Measurements from ENCODE around the gene BEST2.

Gene BEST2

DNA sequence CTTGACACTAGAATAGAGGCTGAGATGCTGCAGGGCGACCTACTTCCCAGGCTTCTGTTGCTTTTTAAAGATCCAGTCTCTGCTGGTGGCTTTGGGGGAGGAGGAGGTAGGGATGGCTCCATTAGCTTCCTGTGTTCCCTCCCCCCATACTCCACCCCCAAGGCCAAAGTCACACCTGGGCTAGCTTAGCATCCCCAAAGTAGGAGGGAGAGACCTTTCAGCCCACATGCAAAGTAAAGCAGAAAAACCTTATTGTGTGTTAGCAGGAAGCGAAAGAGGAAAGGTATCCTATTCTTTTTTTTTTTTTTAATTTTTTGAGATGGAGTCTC is 24.6 kb upstream of the BEST2 start:
- no peaks in the 10 kb centered on the region; the same call in 1 of the 2 replicates for H4K20me1 ChIP-seq (ENCODE audit: insufficient read depth)
- H2AFZ ChIP-seq (ENCODE audit: low read depth) = no peak overlapping the region
- no peak overlapping the region for H3K4me3 ChIP-seq (IDR thresholded peaks at IDR 0.05; ENCODE audit: insufficient read depth, low read depth, low read length)
- peaks cover 36% of the 10 kb centered on the region for H3K79me2 ChIP-seq (ENCODE audit: insufficient read depth, low read depth)
- no peak overlapping the region for H3K4me2 ChIP-seq
- H3K27ac ChIP-seq = no peak overlapping the region
- H3K36me3 ChIP-seq (ENCODE audit: insufficient read depth) = no peaks in the 10 kb centered on the region; the same call in 1 of the 2 replicates
- no peak overlapping the region for H3K9ac ChIP-seq
- peaks cover 4% of the 10 kb centered on the region for H3K4me1 ChIP-seq (ENCODE audit: low read depth, poor library complexity, severe bottlenecking)
- TF ChIP-seq, protein P1, sequence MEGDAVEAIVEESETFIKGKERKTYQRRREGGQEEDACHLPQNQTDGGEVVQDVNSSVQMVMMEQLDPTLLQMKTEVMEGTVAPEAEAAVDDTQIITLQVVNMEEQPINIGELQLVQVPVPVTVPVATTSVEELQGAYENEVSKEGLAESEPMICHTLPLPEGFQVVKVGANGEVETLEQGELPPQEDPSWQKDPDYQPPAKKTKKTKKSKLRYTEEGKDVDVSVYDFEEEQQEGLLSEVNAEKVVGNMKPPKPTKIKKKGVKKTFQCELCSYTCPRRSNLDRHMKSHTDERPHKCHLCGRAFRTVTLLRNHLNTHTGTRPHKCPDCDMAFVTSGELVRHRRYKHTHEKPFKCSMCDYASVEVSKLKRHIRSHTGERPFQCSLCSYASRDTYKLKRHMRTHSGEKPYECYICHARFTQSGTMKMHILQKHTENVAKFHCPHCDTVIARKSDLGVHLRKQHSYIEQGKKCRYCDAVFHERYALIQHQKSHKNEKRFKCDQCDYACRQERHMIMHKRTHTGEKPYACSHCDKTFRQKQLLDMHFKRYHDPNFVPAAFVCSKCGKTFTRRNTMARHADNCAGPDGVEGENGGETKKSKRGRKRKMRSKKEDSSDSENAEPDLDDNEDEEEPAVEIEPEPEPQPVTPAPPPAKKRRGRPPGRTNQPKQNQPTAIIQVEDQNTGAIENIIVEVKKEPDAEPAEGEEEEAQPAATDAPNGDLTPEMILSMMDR (conservative IDR thresholded peaks at IDR 0.05; ENCODE audit: low read depth, low read length) = no peak
- H3K27me3 ChIP-seq (ENCODE audit: insufficient read depth, low read depth) = no peaks in the 10 kb centered on the region

DNA sequence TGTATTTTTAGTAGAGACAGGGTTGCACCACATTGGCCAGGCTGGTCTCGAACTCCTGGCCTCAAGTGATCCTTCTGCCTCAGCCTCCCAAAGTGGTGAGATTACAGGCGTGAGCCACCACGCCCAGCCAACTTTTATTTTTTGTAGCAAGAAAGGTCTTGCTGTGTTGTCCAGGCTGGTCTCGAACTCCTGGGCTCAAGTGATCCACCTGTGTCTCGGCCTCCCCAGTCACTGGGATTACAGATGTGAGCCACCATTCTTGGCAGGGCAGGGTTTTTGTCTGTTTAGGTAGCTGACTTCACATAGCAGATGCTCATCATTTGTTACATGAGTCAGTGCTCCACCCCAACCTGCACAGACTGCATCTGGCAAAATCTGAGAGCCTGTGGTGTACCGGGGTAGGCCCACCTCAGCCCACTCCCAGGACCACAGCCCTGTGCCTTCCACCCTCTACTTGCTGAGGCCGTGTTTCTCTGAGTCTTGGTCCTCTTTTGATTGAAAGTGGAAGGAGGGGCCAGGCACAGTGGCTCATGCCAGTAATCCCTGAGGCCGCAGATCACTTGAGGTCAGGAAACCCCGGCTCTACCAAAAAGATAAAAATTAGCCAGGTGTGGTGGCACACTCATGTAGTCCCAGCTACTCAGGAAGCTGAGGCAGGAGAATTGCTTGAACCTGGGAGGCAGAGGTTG is 23.7 kb upstream of the BEST2 start:
- peaks cover 39% of the 10 kb centered on the region for H3K79me2 ChIP-seq (ENCODE audit: insufficient read depth, low read depth)
- no peaks in the 10 kb centered on the region; the same call in 1 of the 2 replicates for H3K36me3 ChIP-seq (ENCODE audit: insufficient read depth)
- H4K20me1 ChIP-seq (ENCODE audit: insufficient read depth) = no peaks in the 10 kb centered on the region; the same call in 1 of the 2 replicates
- no peak overlapping the region for H3K27ac ChIP-seq
- H3K4me2 ChIP-seq = no peak overlapping the region
- H3K4me3 ChIP-seq (IDR thresholded peaks at IDR 0.05; ENCODE audit: insufficient read depth, low read depth, low read length) = no peak overlapping the region
- no peak overlapping the region for H2AFZ ChIP-seq (ENCODE audit: low read depth)
- no peak overlapping the region for H3K9ac ChIP-seq
- TF ChIP-seq, protein P1 (conservative IDR thresholded peaks at IDR 0.05; ENCODE audit: low read depth, low read length) = no peak
- peaks cover 13% of the 10 kb centered on the region for H3K4me1 ChIP-seq (ENCODE audit: low read depth, poor library complexity, severe bottlenecking)
- no peaks in the 10 kb centered on the region for H3K27me3 ChIP-seq (ENCODE audit: insufficient read depth, low read depth)

DNA sequence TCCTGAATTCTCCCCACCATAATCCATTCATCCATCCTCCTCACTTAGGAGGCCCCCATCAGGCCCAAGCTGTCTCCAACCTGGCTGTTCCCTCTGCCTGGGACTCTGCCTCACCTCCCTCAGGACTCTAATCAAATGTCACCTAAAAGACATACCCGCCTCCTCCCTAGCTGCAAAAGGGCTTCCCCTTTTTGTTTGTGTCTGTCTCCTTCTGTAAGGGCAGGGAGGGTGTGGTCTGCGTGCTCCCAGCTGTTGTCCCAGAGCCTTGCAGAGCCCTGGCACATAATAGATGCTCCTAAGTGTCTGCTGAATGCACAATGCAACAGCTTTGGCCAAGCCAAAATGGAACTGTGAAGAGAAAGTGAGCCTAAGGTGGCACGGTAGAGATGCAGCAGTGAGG is 21.5 kb upstream of the BEST2 start:
- Histone ChIP-seq H3K9ac (no peak overlapping the region), H2AFZ (ENCODE audit: low read depth) (no peak overlapping the region), H3K4me2 (no peak overlapping the region), H3K4me1 (ENCODE audit: low read depth, poor library complexity, severe bottlenecking) (peaks cover 15% of the 10 kb centered on the region), H3K4me3 (IDR thresholded peaks at IDR 0.05; ENCODE audit: insufficient read depth, low read depth, low read length) (no peak overlapping the region), H3K79me2 (ENCODE audit: insufficient read depth, low read depth) (peaks cover 44% of the 10 kb centered on the region), H3K27me3 (ENCODE audit: insufficient read depth, low read depth) (no peaks in the 10 kb centered on the region), H3K27ac (no peak overlapping the region), H3K36me3 (ENCODE audit: insufficient read depth) (no peaks in the 10 kb centered on the region; the same call in 1 of the 2 replicates), H4K20me1 (ENCODE audit: insufficient read depth) (no peaks in the 10 kb centered on the region; the same call in 1 of the 2 replicates)
- TF ChIP-seq, protein P1 (conservative IDR thresholded peaks at IDR 0.05; ENCODE audit: low read depth, low read length) = no peak

DNA sequence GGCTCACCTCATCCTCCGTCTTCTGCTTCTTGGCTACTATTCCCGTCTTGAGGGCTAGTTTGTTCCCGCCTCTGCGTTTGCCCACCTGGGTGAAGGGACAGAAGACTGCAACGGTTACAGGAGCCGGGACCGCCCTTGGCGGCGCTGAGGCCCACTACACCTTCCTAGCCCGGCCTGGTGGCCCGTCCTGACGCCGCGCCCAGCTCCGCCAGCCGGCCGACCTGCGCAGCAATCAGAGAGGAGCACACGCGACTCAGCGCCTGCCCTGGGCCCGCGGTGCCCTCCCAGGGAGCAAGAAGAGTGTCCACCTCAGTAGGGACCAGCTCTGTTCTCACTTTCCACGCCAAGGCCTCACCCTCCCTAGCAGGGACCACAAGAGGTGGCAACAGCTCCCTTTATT is 20.3 kb upstream of the BEST2 start:
- H3K27ac ChIP-seq = no peak overlapping the region
- no peaks in the 10 kb centered on the region; the same call in 1 of the 2 replicates for H4K20me1 ChIP-seq (ENCODE audit: insufficient read depth)
- peaks cover 22% of the 10 kb centered on the region for H3K4me1 ChIP-seq (ENCODE audit: low read depth, poor library complexity, severe bottlenecking)
- H3K79me2 ChIP-seq (ENCODE audit: insufficient read depth, low read depth) = peaks cover 44% of the 10 kb centered on the region
- H3K4me3 ChIP-seq (IDR thresholded peaks at IDR 0.05; ENCODE audit: insufficient read depth, low read depth, low read length) = no peak overlapping the region
- no peak overlapping the region for H3K4me2 ChIP-seq
- no peaks in the 10 kb centered on the region; the same call in 1 of the 2 replicates for H3K36me3 ChIP-seq (ENCODE audit: insufficient read depth)
- no peaks in the 10 kb centered on the region for H3K27me3 ChIP-seq (ENCODE audit: insufficient read depth, low read depth)
- TF ChIP-seq, protein P1 (conservative IDR thresholded peaks at IDR 0.05; ENCODE audit: low read depth, low read length) = no peak
- H3K9ac ChIP-seq = no peak overlapping the region
- no peak overlapping the region for H2AFZ ChIP-seq (ENCODE audit: low read depth)
